Measurements from ENCODE around the gene TMEM59.

DNA sequence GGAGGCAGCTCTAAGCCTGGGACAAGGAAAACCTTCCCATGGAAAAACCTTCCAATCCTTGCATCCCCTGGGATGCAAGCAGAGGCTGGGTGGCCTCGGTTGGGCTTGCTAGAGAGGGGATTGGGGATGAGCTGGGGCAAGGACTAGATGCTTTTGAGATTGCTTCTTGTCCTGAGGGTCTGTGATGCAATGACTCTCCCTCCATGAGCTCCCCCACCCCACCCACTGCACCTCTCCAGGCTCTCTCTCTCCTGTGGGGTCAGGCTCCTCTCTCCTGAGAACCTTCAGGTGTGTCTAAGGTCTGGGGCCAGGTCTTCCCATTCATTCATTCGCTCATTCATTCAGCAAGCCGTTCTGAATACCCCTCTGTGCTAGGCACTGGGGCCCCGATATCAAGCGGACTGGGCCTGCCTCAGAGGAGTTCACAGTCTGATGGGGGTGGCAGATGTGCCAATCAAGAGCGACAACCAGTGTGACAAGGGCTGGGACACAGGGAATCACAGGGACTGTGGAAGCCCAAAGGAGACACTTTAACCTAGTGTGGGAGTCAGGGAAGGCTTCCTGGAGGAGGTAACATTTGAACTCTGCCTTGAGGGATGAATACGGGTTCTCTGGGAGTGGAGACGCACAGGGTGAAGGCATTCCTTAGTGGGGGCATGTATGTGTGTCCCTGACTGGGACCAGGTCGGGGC lies 41.5 kb downstream of the TMEM59 start:
- TF ChIP-seq ZNF274 (IDR thresholded peaks at IDR 0.05; ENCODE audit: low read depth, low read length) (no peak), SUZ12 (IDR thresholded peaks at IDR 0.05; ENCODE audit: extremely low read depth, insufficient read depth, insufficient read length) (no peak), YY1 (IDR thresholded peaks at IDR 0.05; ENCODE audit: insufficient read depth, insufficient read length) (no peak)

Measured in NT2/D1 (cell line).